Keratinocyte (primary cell): ENCODE measurements around the gene TM4SF5. TPM values are rescaled to one million over a fixed set of nuclear protein-coding genes. Genes with fewer than 3 reads are reported as not detected.

Source experiments
- DNase-seq: peaks from one replicate; pipeline ENCODE4 v3.0.0-alpha.2; 2011; ENCODE audit warnings: low read depth, missing footprints, low spot score
- FAIRE-seq: peaks from 2 replicates; lab custom pipeline; 2011; peaks lifted over from hg19 to GRCh38; lab: Jason Lieb, UNC
- H2AFZ ChIP-seq: 2 replicates; pipeline ENCODE4 v1.6.0; 2012; ENCODE audit warnings: low read length, control low read depth, inconsistent platforms; ENCODE audit not compliant: control insufficient read depth
- H3K27ac ChIP-seq: 2 replicates; pipeline ENCODE4 v1.5.1; 2011; ENCODE audit warnings: low read length; ENCODE audit not compliant: control insufficient read depth, insufficient read depth
- H3K27me3 ChIP-seq: 3 replicates; pipeline ENCODE4 v1.6.0; 2011; ENCODE audit warnings: low read length; ENCODE audit not compliant: control insufficient read depth, insufficient read depth; ENCODE audit errors: extremely low read depth
- H3K36me3 ChIP-seq, 2 experiments: 2 replicates in 1 of 2; 3 replicates in 1 of 2; pipeline ENCODE4 v1.5.1; 2011; ENCODE audit warnings: low read length in 2 of 2, mild to moderate bottlenecking in 1 of 2; ENCODE audit not compliant: control insufficient read depth in 2 of 2, insufficient read depth in 2 of 2; ENCODE audit errors: extremely low read depth in 1 of 2
- H3K4me1 ChIP-seq: 3 replicates; pipeline ENCODE4 v1.5.1; 2011; ENCODE audit warnings: low read length; ENCODE audit not compliant: control insufficient read depth, insufficient read depth; ENCODE audit errors: extremely low read depth
- H3K4me2 ChIP-seq: 3 replicates; pipeline ENCODE4 v1.6.0; 2011; ENCODE audit warnings: low read depth, low read length; ENCODE audit not compliant: control insufficient read depth, insufficient read depth; ENCODE audit errors: extremely low read depth
- H3K4me3 ChIP-seq, 3 experiments: fragments of 200-600 bp in 1 of 3; sonication (generic) in 1 of 3; 2 replicates in 2 of 3; 3 replicates in 1 of 3; pipeline ENCODE4 v1.5.1; 2011 to 2016; ENCODE audit warnings: low read length in 3 of 3, mild to moderate bottlenecking in 3 of 3, control low read depth in 2 of 3, inconsistent platforms in 1 of 3, low read depth in 1 of 3, mixed read lengths in 1 of 3, mixed run types in 1 of 3, moderate library complexity in 1 of 3; ENCODE audit not compliant: control insufficient read depth in 2 of 3, insufficient read depth in 2 of 3; ENCODE audit errors: extremely low read depth in 1 of 3
- H3K79me2 ChIP-seq: 2 replicates; pipeline ENCODE4 v1.6.0; 2012; ENCODE audit warnings: low read length; ENCODE audit not compliant: control insufficient read depth, insufficient read depth
- H3K9ac ChIP-seq: 3 replicates; pipeline ENCODE4 v1.6.0; 2011; ENCODE audit warnings: low read length; ENCODE audit not compliant: control insufficient read depth, insufficient read depth; ENCODE audit errors: extremely low read depth
- H3K9me1 ChIP-seq: 3 replicates; pipeline ENCODE4 v1.6.0; 2011; ENCODE audit warnings: low read length; ENCODE audit not compliant: control insufficient read depth, insufficient read depth; ENCODE audit errors: extremely low read depth
- H3K9me3 ChIP-seq: 2 replicates; pipeline ENCODE4 v1.5.1; 2012; ENCODE audit warnings: low read depth, low read length; ENCODE audit not compliant: control insufficient read depth
- H4K20me1 ChIP-seq: 3 replicates; pipeline ENCODE4 v1.6.0; 2011; ENCODE audit warnings: low read length; ENCODE audit not compliant: control insufficient read depth, insufficient read depth; ENCODE audit errors: extremely low read depth
- CTCF ChIP-seq, 3 experiments: IDR thresholded peaks in 1 of 3; conservative IDR thresholded peaks in 1 of 3; optimal IDR thresholded peaks in 1 of 3; 2 replicates in 2 of 3; 3 replicates in 1 of 3; pipeline versions ENCODE3 to v1.5.1; 2011; ENCODE audit warnings: low read length in 3 of 3, mild to moderate bottlenecking in 3 of 3, moderate library complexity in 2 of 3, control low read depth in 1 of 3, inconsistent platforms in 1 of 3; ENCODE audit not compliant: insufficient read depth in 2 of 3; ENCODE audit errors: extremely low read depth in 1 of 3
- EZH2 ChIP-seq: IDR thresholded peaks from one replicate; pipeline ENCODE4 v1.6.1; 2012; ENCODE audit warnings: inconsistent platforms, mild to moderate bottlenecking, low read length, moderate library complexity
- dilution Hi-C: fragments of 300-500 bp; cut with MboI; formaldehyde crosslinking; loops from one replicate; pipeline ENCODE4 v1.7.0; 2020; ENCODE audit warnings: low sequenced_read_pairs; ENCODE audit not compliant: extremely low pct_ligation_motif_present
- polyA plus RNA-seq, 5 experiments: library from polyadenylated mRNA; depleted of rRNA in 3 of 5; stranded (reverse) in 3 of 5; stranded (forward) in 1 of 5; unstranded in 1 of 5; fragments of >200 nt; gene quantifications; 1 replicate in 1 of 5; 2 replicates in 3 of 5; 3 replicates in 1 of 5; pipeline versions ENCODE4 v1.2.1 to v1.2.3, GENCODE V29; 2011 to 2012; ENCODE audit warnings: missing spikeins in 2 of 5, low read depth in 1 of 5, low replicate concordance in 1 of 5

Gene TM4SF5
- polyA plus RNA-seq, 1 donor (not counting 4 experiments of a cell fraction or from before 2014, with no cell fraction given): not detected

DNA sequence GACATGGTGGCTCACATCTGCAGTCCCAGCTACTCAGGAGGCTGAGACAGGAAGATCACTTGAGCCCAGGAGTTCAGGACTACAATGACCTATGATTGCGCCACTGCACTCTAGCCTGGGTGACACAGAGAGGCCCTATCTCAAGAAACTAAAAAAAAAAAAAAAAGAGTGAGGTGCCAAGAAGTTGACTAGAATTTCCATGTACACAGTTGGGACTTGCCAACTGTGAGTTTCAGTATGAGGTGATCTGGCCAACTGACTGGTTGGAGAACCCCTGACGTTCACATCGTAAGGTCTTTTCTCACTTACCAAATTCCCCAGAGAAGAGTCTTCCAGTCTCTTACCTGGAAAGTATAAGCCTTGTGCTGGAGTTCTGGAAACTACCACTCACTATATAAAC, 43.6 kb upstream of the TM4SF5 start:
- Histone ChIP-seq H2AFZ (no peak overlapping the region), H3K9ac (no peak overlapping the region), H3K36me3 (no peaks in the 10 kb centered on the region), H4K20me1 (no peaks in the 10 kb centered on the region), H3K9me3 (no peaks in the 10 kb centered on the region), H3K79me2 (no peaks in the 10 kb centered on the region), H3K27ac (no peak overlapping the region), H3K4me1 (peaks cover 5% of the 10 kb centered on the region), H3K4me2 (no peak overlapping the region), H3K27me3 (no peaks in the 10 kb centered on the region), H3K9me1 (no peaks in the 10 kb centered on the region), H3K4me3 (no peak overlapping the region)
- no peak for DNase-seq
- TF ChIP-seq CTCF (optimal IDR thresholded peaks at IDR 0.05 in 1 of 3, IDR thresholded peaks at IDR 0.05 in 1 of 3, conservative IDR thresholded peaks at IDR 0.05 in 1 of 3; ENCODE audit: extremely low read depth in 1 of 3, insufficient read depth in 2 of 3, low read length in 3 of 3) (no peak), EZH2 (no peak)
- dilution Hi-C loops: no loop called here
- no peak for FAIRE-seq

- FAIRE-seq (no peak), DNase-seq (no peak)
- Histone ChIP-seq H3K9me1 (no peaks in the 10 kb centered on the region), H3K4me3 (no peak overlapping the region), H2AFZ (no peak overlapping the region), H4K20me1 (no peaks in the 10 kb centered on the region), H3K9ac (no peak overlapping the region), H3K79me2 (no peaks in the 10 kb centered on the region), H3K36me3 (peaks cover 0 to 2% of the 10 kb centered on the region in 2 experiments), H3K9me3 (no peaks in the 10 kb centered on the region), H3K4me2 (no peak overlapping the region), H3K27ac (no peak overlapping the region), H3K4me1 (peaks cover 7% of the 10 kb centered on the region), H3K27me3 (no peaks in the 10 kb centered on the region)
- dilution Hi-C loops: no loop called here
- peak; percentile 9 to 28 (median 9) for TF ChIP-seq CTCF (optimal IDR thresholded peaks at IDR 0.05 in 1 of 3, IDR thresholded peaks at IDR 0.05 in 1 of 3, conservative IDR thresholded peaks at IDR 0.05 in 1 of 3; ENCODE audit: extremely low read depth in 1 of 3, insufficient read depth in 2 of 3, low read length in 3 of 3)
- no peak for TF ChIP-seq EZH2
These were observed 38.6 kb upstream of the TM4SF5 start for GRCh38 chr17:4733073-4733531.
